BJ (cell line): ENCODE data around the gene NFATC3. TPM values are rescaled to one million over a fixed set of nuclear protein-coding genes. Genes with fewer than 3 reads are reported as not detected.

Experiments used
- CTCF ChIA-PET: fragments of 350-600 bp; formaldehyde crosslinking; extraction: SDS; loops from one replicate; lab custom pipeline; 2021; ENCODE audit warnings: antibody characterized with exemption, inconsistent platforms; lab: Yijun Ruan, JAX
- POLR2A ChIA-PET: fragments of 300-600 bp; sonication (Branson Sonifier 250); formaldehyde crosslinking; extraction: SDS; loops from one replicate; lab custom pipeline; 2021; ENCODE audit warnings: antibody characterized with exemption; lab: Charles Lee
- DNase-seq: peaks from one replicate; pipeline ENCODE4 v3.0.0-alpha.2; 2011; ENCODE audit warnings: low read depth
- H3K27me3 ChIP-seq: 2 replicates; pipeline ENCODE4 v1.6.0; 2011; ENCODE audit warnings: low read length; ENCODE audit not compliant: control insufficient read depth, insufficient read depth
- H3K36me3 ChIP-seq: 2 replicates; pipeline ENCODE4 v1.5.1; 2011; ENCODE audit warnings: low read length; ENCODE audit not compliant: control insufficient read depth, insufficient read depth
- H3K4me3 ChIP-seq: 2 replicates; pipeline ENCODE4 v1.5.1; 2011; ENCODE audit warnings: low read depth, mild to moderate bottlenecking, control low read depth, low read length
- polyA plus RNA-seq: library from polyadenylated mRNA; depleted of rRNA; stranded (reverse); fragments of >200 nt; gene quantifications from 2 replicates; pipeline ENCODE4 v1.2.3, GENCODE V29; 2011
- TF ChIP-seq, protein P1 (sequence below): IDR thresholded peaks from 2 replicates; pipeline ENCODE4 v1.5.1; 2011; ENCODE audit warnings: low read depth, mild to moderate bottlenecking, control low read depth, inconsistent platforms, low read length, moderate library complexity; ENCODE audit not compliant: insufficient read depth

The NFATC3 gene
- polyA plus RNA-seq, 1 experiment, result 10.5 TPM

DNA sequence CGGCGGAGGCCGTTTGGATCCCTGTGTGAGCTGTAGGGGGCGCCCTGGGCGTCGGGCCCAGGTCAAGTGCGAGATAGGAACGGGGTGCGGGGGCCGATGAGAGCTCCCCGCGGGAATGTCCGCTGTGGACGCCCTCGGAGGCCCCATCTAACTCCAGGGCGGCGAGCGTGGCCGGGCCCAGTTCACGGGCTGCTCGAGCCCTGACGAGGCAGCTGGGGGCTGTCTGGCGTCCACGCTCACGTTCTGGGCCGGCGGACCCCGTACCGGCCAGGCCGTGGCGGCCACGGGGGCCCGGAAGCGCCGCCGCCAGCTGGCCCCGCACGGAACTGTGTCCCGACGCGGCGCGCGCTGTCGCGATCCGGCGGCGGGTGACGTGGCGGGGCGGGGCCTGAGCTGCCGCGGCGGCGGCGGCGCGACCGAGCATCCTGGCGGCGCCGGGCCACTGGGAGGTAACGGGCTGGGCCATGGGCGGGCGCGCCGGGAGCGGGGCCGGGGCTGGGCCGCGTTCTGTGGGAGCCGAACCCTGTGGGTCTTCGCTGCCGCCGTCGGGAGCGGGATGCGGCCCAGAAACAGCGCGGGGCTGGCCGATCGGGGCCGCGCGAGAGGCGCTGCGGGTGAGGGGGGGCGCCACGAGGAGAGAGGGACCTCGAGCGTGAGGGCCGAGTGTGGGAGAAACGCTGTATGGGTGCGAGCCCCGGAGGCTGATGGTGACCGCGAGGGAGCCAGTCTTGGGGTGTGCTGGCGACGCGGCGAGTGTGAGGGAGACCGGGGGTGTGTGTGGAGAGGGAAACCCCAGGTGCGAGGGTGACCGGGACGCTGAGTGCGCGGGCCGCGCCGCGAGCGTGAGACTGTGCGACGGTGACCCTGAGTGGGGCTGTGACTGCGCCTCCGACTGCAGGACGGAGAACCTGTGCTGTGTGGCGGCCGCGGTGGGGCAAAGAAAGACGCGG, 179.2 kb downstream of the NFATC3 start, which contains the start of gene SLC7A6:
Gene SLC7A6, plus strand, starts transcription at position 399 of the 950 bp plus-strand sequence. CDS start 10,201 bp downstream, outside the sequence.
- DNase-seq, result no peak
- Histone ChIP-seq H3K36me3 (peaks cover 7% of the 10 kb centered on the region), H3K4me3 (peak within 1 kb of the TSS; percentile 98), H3K27me3 (no peaks in the 10 kb centered on the region)
- CTCF ChIA-PET, result interaction anchor here (0.7 to 14.3 kb wide), 27 partner anchors 9 to 268 kb away, joined by 3 to 310 read pairs (median 6); partner anchors contain the start of genes ESRP2, PLA2G15, PRMT7 and SLC7A6OS
- POLR2A ChIA-PET, result interaction anchor here (0.6 to 1.2 kb wide), 3 partner anchors 19 to 1503 kb away, joined by 3 to 4 read pairs (median 4); partner anchors contain the start of genes PLA2G15, PRMT7 and SLC7A6OS
- TF ChIP-seq, protein P1, sequence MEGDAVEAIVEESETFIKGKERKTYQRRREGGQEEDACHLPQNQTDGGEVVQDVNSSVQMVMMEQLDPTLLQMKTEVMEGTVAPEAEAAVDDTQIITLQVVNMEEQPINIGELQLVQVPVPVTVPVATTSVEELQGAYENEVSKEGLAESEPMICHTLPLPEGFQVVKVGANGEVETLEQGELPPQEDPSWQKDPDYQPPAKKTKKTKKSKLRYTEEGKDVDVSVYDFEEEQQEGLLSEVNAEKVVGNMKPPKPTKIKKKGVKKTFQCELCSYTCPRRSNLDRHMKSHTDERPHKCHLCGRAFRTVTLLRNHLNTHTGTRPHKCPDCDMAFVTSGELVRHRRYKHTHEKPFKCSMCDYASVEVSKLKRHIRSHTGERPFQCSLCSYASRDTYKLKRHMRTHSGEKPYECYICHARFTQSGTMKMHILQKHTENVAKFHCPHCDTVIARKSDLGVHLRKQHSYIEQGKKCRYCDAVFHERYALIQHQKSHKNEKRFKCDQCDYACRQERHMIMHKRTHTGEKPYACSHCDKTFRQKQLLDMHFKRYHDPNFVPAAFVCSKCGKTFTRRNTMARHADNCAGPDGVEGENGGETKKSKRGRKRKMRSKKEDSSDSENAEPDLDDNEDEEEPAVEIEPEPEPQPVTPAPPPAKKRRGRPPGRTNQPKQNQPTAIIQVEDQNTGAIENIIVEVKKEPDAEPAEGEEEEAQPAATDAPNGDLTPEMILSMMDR, result peak; percentile 84

DNA sequence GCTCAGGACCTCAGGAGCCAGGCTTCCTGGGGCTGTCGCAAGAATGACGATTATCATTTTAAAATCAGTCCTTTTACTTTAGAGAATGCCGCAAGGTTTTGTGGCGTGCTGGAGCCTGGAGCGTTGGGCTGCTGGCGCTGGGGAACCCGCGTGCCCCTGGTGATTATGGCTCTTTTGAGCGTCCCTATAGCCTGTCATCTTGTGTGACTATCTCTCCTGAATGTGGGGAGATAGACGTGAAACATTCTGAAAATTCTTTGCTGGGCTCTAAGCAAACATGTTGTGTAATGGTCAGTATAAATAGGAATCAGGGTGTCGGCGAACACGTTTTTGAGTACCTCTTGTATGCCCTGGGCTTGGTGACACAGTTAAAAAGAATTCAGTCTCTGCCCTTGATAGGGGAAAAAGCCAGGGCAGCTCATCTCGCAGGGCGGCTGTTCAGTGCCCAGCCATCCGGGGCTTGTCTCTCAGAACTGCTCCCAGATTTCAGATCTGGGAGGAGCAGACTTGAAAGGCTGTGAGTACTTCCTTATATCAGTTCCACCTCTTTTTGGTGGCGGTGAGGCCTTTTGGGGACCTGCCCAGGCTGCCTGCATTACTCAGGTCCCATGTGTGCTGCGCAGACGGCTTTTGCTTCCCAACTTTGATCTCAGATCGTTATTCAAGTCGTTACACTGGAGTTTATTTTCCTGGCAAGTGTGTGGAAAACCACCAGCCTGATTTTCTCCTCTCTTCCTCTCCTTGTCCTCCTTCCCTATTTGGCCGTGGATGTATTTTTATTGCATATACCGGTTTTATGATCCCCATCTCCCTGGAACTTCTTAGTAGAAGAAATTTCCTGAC, 180.1 kb downstream of the NFATC3 start:
- peak overlapping the region; percentile 98 for H3K4me3 ChIP-seq
- ChIA-PET CTCF (interaction anchor here (0.6 to 14.3 kb wide), 2 partner anchors 59 to 217 kb away, joined by 3 to 310 read pairs; no protein-coding TSS in a partner anchor), POLR2A (no interaction called here)
- H3K36me3 ChIP-seq, result peaks cover 1% of the 10 kb centered on the region
- DNase-seq, result peak; percentile 56
- no peaks in the 10 kb centered on the region for H3K27me3 ChIP-seq
- TF ChIP-seq, protein P1, result no peak

DNA sequence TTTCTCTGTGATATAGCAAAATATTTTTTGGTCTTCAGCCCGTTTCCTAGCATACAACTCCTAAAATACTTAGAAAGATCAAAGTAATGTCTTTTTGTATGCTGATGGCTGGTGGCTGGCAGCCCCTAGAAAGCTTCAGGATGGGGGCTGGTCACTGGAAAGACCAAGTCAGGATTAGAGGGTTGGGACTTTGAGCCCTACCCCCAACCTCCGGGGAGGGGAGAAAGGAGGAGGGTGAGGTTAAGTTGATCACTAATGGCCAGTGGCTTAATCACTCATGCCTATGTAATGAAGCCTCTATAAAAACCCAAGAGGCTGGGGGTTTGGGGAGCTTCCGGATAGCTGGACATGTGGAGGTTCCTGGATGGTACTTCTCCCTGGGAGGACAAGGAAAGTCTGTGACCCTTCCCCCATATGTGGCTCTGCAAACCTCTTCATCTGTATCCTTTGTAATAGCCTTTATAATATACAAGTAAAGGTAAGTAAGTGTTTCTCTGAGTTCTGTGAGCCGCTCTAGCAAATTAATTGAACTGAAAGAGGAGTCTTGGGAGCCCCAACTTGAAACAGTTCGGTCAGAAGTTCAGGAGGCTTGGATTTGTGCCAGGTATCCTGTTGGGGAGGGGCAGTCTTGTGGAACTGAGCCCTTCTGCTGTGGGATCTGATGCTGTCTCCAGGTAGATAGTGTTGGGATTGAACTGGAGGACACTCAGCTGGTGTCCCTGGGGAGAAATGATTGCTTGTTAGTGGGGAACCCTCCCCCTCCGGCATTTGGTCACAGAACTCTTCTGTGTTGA, 182.6 kb downstream of the NFATC3 start:
- ChIA-PET POLR2A (no interaction called here), CTCF (no interaction called here)
- no peaks in the 10 kb centered on the region for H3K27me3 ChIP-seq
- TF ChIP-seq, protein P1, result no peak
- no peak overlapping the region for H3K4me3 ChIP-seq
- H3K36me3 ChIP-seq, result peaks cover under 1% of the 10 kb centered on the region
- DNase-seq, result no peak

DNA sequence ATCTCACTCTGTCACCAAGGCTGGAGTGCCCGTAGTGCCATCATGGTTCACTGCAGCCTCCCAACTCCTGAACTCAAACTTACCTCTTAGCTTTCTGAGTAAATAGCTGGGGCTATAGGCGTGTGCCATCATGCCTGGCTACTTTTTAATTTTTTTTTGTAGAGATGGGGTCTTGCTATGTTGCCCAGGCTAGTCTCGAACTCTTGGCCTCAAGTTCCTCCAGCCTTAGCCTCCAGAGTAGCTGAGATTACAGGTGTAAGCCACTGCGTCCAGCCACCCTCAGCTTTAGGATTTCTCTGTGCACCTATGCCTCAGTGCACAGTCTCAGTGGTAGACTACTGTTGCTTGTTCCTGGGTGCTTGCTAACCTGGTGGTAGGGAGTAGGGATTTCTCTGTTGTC, 184.6 kb downstream of the NFATC3 start:
- H3K36me3 ChIP-seq, result peaks cover 6% of the 10 kb centered on the region
- DNase-seq, result no peak
- H3K4me3 ChIP-seq, result no peak overlapping the region
- ChIA-PET POLR2A (no interaction called here), CTCF (interaction anchor here (1.0 to 1.1 kb wide), 2 partner anchors 12 to 14 kb away, joined by 3 to 4 read pairs; no protein-coding TSS in a partner anchor)
- TF ChIP-seq, protein P1, result no peak
- no peaks in the 10 kb centered on the region for H3K27me3 ChIP-seq
